Astrocyte of the cerebellum (primary cell): Measurements from ENCODE around the gene PRKCE.

Experiments
- DNase-seq: peaks from one replicate; pipeline ENCODE4 v3.0.0-alpha.2; 2011; ENCODE audit warnings: low read depth
- H3K4me3 ChIP-seq: 2 replicates; pipeline ENCODE4 v1.5.1; 2011; ENCODE audit warnings: mild to moderate bottlenecking, low read depth, low read length, moderate library complexity
- in situ Hi-C: cut with HindIII; loops from 2 replicates; pipeline ENCODE4 v1.10.0; 2017; ENCODE audit warnings: low sequenced_read_pairs
- TF ChIP-seq, protein P1 (sequence below): IDR thresholded peaks from 2 replicates; pipeline ENCODE4 v1.5.1; 2012; ENCODE audit warnings: low read length, low read depth, moderate library complexity, mild to moderate bottlenecking; ENCODE audit errors: missing control alignments

The PRKCE gene

GRCh38 chr2:45720210-45720609, 68.7 kb downstream of the PRKCE start:
- in situ Hi-C loops: no loop called here
- DNase-seq: no peak
- no peak overlapping the region for H3K4me3 ChIP-seq
- TF ChIP-seq, protein P1, sequence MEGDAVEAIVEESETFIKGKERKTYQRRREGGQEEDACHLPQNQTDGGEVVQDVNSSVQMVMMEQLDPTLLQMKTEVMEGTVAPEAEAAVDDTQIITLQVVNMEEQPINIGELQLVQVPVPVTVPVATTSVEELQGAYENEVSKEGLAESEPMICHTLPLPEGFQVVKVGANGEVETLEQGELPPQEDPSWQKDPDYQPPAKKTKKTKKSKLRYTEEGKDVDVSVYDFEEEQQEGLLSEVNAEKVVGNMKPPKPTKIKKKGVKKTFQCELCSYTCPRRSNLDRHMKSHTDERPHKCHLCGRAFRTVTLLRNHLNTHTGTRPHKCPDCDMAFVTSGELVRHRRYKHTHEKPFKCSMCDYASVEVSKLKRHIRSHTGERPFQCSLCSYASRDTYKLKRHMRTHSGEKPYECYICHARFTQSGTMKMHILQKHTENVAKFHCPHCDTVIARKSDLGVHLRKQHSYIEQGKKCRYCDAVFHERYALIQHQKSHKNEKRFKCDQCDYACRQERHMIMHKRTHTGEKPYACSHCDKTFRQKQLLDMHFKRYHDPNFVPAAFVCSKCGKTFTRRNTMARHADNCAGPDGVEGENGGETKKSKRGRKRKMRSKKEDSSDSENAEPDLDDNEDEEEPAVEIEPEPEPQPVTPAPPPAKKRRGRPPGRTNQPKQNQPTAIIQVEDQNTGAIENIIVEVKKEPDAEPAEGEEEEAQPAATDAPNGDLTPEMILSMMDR: no peak

GRCh38 chr2:45721150-45721549, 69.7 kb downstream of the PRKCE start:
- no peak overlapping the region for H3K4me3 ChIP-seq
- no peak for DNase-seq
- in situ Hi-C loops: no loop called here
- TF ChIP-seq, protein P1: no peak

DNA sequence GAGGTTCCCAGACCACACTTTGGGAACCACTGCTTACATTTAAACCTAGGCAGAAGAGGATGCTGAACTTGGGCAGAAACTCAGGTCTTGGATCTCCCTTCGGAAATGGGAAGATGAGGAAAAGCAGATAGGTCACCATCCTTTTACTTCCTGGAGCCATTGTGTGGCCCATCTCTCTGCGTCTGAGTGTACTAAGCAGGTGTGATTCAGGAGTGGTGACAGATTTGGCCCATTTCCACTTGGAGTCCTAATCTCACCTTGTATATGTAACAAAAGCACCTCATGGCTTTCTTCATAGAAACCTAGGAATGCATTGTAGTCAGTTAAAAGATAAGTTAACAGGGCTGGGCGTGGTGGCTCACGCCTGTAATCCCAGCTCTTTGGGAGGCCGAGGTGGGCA, 71.0 kb downstream of the PRKCE start:
- no peak for DNase-seq
- in situ Hi-C loops: no loop called here
- H3K4me3 ChIP-seq: no peak overlapping the region
- TF ChIP-seq, protein P1: no peak

- TF ChIP-seq, protein P1: no peak
- in situ Hi-C loops: no loop called here
- DNase-seq: no peak
- no peak overlapping the region for H3K4me3 ChIP-seq
Measured at GRCh38 chr2:45723857-45724256, 72.4 kb downstream of the PRKCE start.

- DNase-seq: no peak
- TF ChIP-seq, protein P1: no peak
- H3K4me3 ChIP-seq: no peak overlapping the region
- in situ Hi-C loops: no loop called here
Measured at GRCh38 chr2:45724335-45724734, 72.9 kb downstream of the PRKCE start.

DNA sequence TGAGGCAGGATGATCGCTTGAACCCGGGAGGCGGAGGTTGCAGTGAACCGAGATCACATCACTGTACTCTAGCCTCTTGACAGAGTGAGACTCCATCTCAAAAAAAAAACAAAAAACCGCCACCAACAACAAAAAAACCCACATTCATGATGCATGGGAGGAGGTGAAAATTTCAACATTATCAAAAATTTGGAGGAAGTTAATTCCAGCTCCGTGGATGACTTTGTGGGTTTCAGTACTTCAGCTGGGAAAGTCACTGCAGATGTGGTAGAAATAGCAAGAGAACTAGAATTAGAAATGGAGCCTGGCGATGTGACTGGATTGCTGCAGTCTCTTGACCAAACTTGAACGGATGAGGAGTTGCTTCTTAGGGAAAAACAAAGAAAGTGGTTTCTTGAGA, 74.3 kb downstream of the PRKCE start:
- in situ Hi-C loops: no loop called here
- TF ChIP-seq, protein P1: no peak
- DNase-seq: no peak
- H3K4me3 ChIP-seq: no peak overlapping the region

DNA sequence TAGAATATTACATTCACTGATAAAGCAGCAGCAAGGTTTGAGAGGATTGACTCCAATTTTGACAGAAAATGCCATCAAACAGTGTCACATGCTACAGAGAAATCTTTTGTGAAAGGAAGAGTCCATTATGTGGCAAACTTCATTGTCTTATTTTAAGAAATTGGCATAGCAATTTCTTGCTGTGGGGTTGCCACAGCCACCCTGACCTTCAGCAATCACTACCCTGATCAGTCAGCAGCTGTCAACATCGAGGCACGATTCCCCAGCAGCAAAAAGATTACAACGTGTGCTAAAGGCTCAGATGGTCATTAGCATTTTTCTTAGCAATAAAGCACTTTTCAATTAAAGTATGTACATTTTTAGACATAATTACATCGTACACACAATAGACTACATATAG, 74.7 kb downstream of the PRKCE start:
- no peak for DNase-seq
- TF ChIP-seq, protein P1: no peak
- in situ Hi-C loops: no loop called here

More for the DNA sequence above, 74.7 kb downstream of the PRKCE start:
- no peak overlapping the region for H3K4me3 ChIP-seq
